Neural cell (in vitro differentiated cells): Measurements from ENCODE around the gene FOXP4. TPM values are rescaled to one million over a fixed set of nuclear protein-coding genes. Genes with fewer than 3 reads are reported as not detected.

Experiments used
- H2AFZ ChIP-seq: fragments of 200-600, 300-800 bp; sonication (generic), shearing (Covaris generic); 2 replicates; pipeline ENCODE4 v1.6.0; 2014; ENCODE audit warnings: low read depth, mild to moderate bottlenecking, antibody characterized with exemption, low read length, moderate library complexity
- H3F3A ChIP-seq: fragments of 200-600 bp; shearing (Covaris generic); 2 replicates; pipeline ENCODE4 v1.6.1; 2016; ENCODE audit warnings: mild to moderate bottlenecking, moderate library complexity, mixed read lengths, antibody characterized with exemption, low read length; ENCODE audit not compliant: insufficient read depth, poor library complexity, severe bottlenecking
- H3K27ac ChIP-seq: fragments of 200-600, 300-800 bp; sonication (generic), shearing (Covaris generic); 2 replicates; pipeline ENCODE4 v1.5.1; 2014; ENCODE audit warnings: mild to moderate bottlenecking, low read length, moderate library complexity
- H3K27me3 ChIP-seq: fragments of 300-800, 200-600 bp; sonication (generic), shearing (Covaris generic); 2 replicates; pipeline ENCODE4 v1.6.0; 2014; ENCODE audit warnings: mild to moderate bottlenecking, low read depth, low read length, moderate library complexity; ENCODE audit not compliant: insufficient read depth
- H3K36me3 ChIP-seq: fragments of 300-800, 200-600 bp; sonication (generic), shearing (Covaris generic); 2 replicates; pipeline ENCODE4 v1.5.1; 2014; ENCODE audit warnings: mild to moderate bottlenecking, antibody characterized with exemption, low read length, moderate library complexity; ENCODE audit not compliant: insufficient read depth
- H3K4me2 ChIP-seq: fragments of 300-800, 200-600 bp; sonication (generic), shearing (Covaris generic); 2 replicates; pipeline ENCODE4 v1.6.0; 2014; ENCODE audit warnings: mild to moderate bottlenecking, low read length
- H3K4me3 ChIP-seq: fragments of 300-800, 200-600 bp; sonication (generic), shearing (Covaris generic); 2 replicates; pipeline ENCODE4 v1.5.1; 2014; ENCODE audit warnings: mild to moderate bottlenecking, low read length, moderate library complexity
- H3K79me2 ChIP-seq: fragments of 200-600 bp; shearing (Covaris generic); replicated peaks from 2 replicates; pipeline ENCODE4 v1.6.0; 2014; ENCODE audit warnings: mild to moderate bottlenecking, low read length, moderate library complexity; ENCODE audit not compliant: insufficient read depth
- H3K9ac ChIP-seq: fragments of 300-800, 200-600 bp; sonication (generic), shearing (Covaris generic); 2 replicates; pipeline ENCODE4 v1.6.1; 2016; ENCODE audit warnings: mild to moderate bottlenecking, low read length, mixed read lengths
- H3K9me2 ChIP-seq: fragments of 200-600 bp; shearing (Covaris generic); 2 replicates; pipeline ENCODE4 v1.6.1; 2016; ENCODE audit warnings: mild to moderate bottlenecking, low read length, mixed read lengths; ENCODE audit not compliant: insufficient read depth
- H3K9me3 ChIP-seq: fragments of 200-600, 300-800 bp; sonication (generic), shearing (Covaris generic); 2 replicates; pipeline ENCODE4 v1.6.1; 2016; ENCODE audit warnings: mild to moderate bottlenecking, mixed run types, low read length, moderate library complexity, mixed read lengths
- H4K20me1 ChIP-seq: fragments of 200-600 bp; shearing (Covaris generic); 2 replicates; pipeline ENCODE4 v1.6.1; 2016; ENCODE audit warnings: mild to moderate bottlenecking, mixed run types; ENCODE audit not compliant: insufficient read depth
- EP300 ChIP-seq: fragments of 450-650 bp; conservative IDR thresholded peaks from 2 replicates; pipeline ENCODE4 v1.6.1; 2014; ENCODE audit warnings: antibody characterized with exemption, mild to moderate bottlenecking, moderate library complexity; ENCODE audit not compliant: poor library complexity, severe bottlenecking
- EZH2 ChIP-seq: fragments of 200-600, 300-800 bp; shearing (Covaris generic), sonication (generic); IDR thresholded peaks from 2 replicates; pipeline ENCODE4 v1.6.1; 2014; ENCODE audit warnings: antibody characterized with exemption, low read length, borderline replicate concordance, mild to moderate bottlenecking; ENCODE audit not compliant: insufficient read depth, poor library complexity, severe bottlenecking
- MXI1 ChIP-seq: fragments of 450-650 bp; conservative IDR thresholded peaks from 2 replicates; pipeline ENCODE4 v1.6.1; 2014; ENCODE audit warnings: antibody characterized with exemption, mild to moderate bottlenecking; ENCODE audit not compliant: poor library complexity, severe bottlenecking
- POLR2AphosphoS5 ChIP-seq: IDR thresholded peaks from 2 replicates; pipeline ENCODE4 v1.6.1; 2012
- RAD21 ChIP-seq: fragments of 450-650 bp; conservative IDR thresholded peaks from 2 replicates; pipeline ENCODE4 v1.6.1; 2014; ENCODE audit warnings: antibody characterized with exemption, mild to moderate bottlenecking, moderate library complexity
- SMC3 ChIP-seq: fragments of 450-650 bp; conservative IDR thresholded peaks from 2 replicates; pipeline ENCODE4 v1.6.1; 2014; ENCODE audit warnings: antibody characterized with exemption, mild to moderate bottlenecking, moderate library complexity; ENCODE audit not compliant: poor library complexity
- TAF1 ChIP-seq: IDR thresholded peaks from 2 replicates; pipeline ENCODE4 v1.6.1; 2012; ENCODE audit warnings: low read depth
- polyA plus RNA-seq: library from polyadenylated mRNA; depleted of rRNA; stranded (reverse); fragments of >200 nt; gene quantifications from 2 replicates; pipeline ENCODE4 v1.2.3, GENCODE V29; 2014
- TF ChIP-seq, protein P1 (sequence below): IDR thresholded peaks from 2 replicates; pipeline ENCODE4 v1.6.1; 2012; ENCODE audit warnings: borderline replicate concordance
- TF ChIP-seq, protein P2 (sequence below): fragments of 450-650 bp; IDR thresholded peaks from 2 replicates; pipeline ENCODE4 v1.5.1; 2014; ENCODE audit warnings: antibody characterized with exemption, mild to moderate bottlenecking, moderate library complexity; ENCODE audit not compliant: poor library complexity, severe bottlenecking

FOXP4 gene
- polyA plus RNA-seq, 1 donor from 2014 or later: 7.1 TPM

DNA sequence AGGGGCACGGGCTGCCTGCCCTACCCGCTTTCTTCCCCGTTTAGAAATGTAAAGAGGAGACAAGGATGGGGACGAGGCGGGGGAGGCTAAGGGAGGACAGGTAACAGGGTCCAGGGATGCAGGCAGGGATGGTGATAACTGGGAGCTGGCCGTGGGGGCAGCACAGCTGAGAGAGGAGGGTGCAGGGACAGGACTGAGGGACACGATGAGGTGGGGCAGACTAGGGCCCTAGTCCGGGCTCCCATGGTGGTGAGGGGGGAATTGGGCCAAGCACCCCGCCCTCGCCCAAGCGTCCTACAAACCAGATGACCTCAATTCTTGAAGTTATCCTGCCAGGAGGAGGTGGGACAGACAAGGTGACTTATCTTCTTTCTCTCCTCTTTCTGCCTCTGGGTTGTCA lies 47.7 kb downstream of the FOXP4 start:
- Histone ChIP-seq H3K27me3 (no peaks in the 10 kb centered on the region), H2AFZ (no peak overlapping the region), H3K79me2 (no peaks in the 10 kb centered on the region), H3K4me3 (no peak overlapping the region), H4K20me1 (no peaks in the 10 kb centered on the region), H3K36me3 (peaks cover 3% of the 10 kb centered on the region), H3F3A (no peaks in the 10 kb centered on the region), H3K4me2 (no peak overlapping the region), H3K9ac (no peak overlapping the region), H3K9me2 (no peaks in the 10 kb centered on the region), H3K9me3 (no peaks in the 10 kb centered on the region), H3K27ac (no peak overlapping the region)
- TF ChIP-seq POLR2AphosphoS5 (no peak), EZH2 (no peak), EP300 (no peak), SMC3 (no peak), TAF1 (no peak), RAD21 (no peak), MXI1 (no peak)
- TF ChIP-seq, protein P1, sequence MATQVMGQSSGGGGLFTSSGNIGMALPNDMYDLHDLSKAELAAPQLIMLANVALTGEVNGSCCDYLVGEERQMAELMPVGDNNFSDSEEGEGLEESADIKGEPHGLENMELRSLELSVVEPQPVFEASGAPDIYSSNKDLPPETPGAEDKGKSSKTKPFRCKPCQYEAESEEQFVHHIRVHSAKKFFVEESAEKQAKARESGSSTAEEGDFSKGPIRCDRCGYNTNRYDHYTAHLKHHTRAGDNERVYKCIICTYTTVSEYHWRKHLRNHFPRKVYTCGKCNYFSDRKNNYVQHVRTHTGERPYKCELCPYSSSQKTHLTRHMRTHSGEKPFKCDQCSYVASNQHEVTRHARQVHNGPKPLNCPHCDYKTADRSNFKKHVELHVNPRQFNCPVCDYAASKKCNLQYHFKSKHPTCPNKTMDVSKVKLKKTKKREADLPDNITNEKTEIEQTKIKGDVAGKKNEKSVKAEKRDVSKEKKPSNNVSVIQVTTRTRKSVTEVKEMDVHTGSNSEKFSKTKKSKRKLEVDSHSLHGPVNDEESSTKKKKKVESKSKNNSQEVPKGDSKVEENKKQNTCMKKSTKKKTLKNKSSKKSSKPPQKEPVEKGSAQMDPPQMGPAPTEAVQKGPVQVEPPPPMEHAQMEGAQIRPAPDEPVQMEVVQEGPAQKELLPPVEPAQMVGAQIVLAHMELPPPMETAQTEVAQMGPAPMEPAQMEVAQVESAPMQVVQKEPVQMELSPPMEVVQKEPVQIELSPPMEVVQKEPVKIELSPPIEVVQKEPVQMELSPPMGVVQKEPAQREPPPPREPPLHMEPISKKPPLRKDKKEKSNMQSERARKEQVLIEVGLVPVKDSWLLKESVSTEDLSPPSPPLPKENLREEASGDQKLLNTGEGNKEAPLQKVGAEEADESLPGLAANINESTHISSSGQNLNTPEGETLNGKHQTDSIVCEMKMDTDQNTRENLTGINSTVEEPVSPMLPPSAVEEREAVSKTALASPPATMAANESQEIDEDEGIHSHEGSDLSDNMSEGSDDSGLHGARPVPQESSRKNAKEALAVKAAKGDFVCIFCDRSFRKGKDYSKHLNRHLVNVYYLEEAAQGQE: no peak
- TF ChIP-seq, protein P2, sequence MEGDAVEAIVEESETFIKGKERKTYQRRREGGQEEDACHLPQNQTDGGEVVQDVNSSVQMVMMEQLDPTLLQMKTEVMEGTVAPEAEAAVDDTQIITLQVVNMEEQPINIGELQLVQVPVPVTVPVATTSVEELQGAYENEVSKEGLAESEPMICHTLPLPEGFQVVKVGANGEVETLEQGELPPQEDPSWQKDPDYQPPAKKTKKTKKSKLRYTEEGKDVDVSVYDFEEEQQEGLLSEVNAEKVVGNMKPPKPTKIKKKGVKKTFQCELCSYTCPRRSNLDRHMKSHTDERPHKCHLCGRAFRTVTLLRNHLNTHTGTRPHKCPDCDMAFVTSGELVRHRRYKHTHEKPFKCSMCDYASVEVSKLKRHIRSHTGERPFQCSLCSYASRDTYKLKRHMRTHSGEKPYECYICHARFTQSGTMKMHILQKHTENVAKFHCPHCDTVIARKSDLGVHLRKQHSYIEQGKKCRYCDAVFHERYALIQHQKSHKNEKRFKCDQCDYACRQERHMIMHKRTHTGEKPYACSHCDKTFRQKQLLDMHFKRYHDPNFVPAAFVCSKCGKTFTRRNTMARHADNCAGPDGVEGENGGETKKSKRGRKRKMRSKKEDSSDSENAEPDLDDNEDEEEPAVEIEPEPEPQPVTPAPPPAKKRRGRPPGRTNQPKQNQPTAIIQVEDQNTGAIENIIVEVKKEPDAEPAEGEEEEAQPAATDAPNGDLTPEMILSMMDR: no peak

DNA sequence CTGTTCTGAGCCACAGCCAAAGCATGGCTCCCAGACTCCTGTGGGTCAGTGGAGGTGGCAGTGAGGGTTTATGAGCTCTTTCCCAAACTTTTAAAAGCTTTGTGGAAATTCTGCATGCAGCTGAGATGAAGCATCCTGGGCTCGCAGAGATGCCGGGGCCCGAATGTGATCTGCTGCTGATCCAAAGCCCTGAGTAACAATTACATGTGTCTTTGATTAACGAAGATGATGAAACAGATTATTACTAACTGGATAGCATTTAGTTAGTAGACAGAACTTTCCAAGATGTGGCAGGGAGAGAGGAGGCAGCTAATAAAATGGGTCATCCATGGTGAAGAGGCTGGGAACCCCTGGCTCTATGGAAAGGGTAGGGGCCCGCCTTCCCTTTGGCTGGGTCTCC lies 48.1 kb downstream of the FOXP4 start:
- H3F3A ChIP-seq: no peaks in the 10 kb centered on the region
- TF ChIP-seq RAD21 (no peak), POLR2AphosphoS5 (no peak), EZH2 (no peak), EP300 (no peak), MXI1 (no peak)
- TF ChIP-seq, protein P2: no peak
- peaks cover 3% of the 10 kb centered on the region for H3K36me3 ChIP-seq
- H3K9me3 ChIP-seq: no peaks in the 10 kb centered on the region
- H2AFZ ChIP-seq: no peak overlapping the region
- no peak overlapping the region for H3K9ac ChIP-seq
- no peaks in the 10 kb centered on the region for H3K9me2 ChIP-seq
- H3K79me2 ChIP-seq: no peaks in the 10 kb centered on the region
- H4K20me1 ChIP-seq: no peaks in the 10 kb centered on the region
- no peak overlapping the region for H3K27ac ChIP-seq
- no peak overlapping the region for H3K4me3 ChIP-seq
- no peaks in the 10 kb centered on the region for H3K27me3 ChIP-seq
- H3K4me2 ChIP-seq: no peak overlapping the region
